GM12892 (cell line): Measurements from ENCODE around the gene CACFD1.

Source experiments
- POLR2AphosphoS5 ChIP-seq: IDR thresholded peaks from 2 replicates; pipeline ENCODE4 v1.6.1; 2011; ENCODE audit warnings: low read depth, low read length, control low read depth
- TAF1 ChIP-seq: IDR thresholded peaks from 2 replicates; pipeline ENCODE4 v1.6.1; 2011; ENCODE audit warnings: low read depth, mild to moderate bottlenecking, control low read depth, low read length, borderline replicate concordance

GRCh38 chr9:133518706-133519449 is 59.1 kb downstream of the CACFD1 start:
- TF ChIP-seq POLR2AphosphoS5 (no peak), TAF1 (no peak)
